ENCODE measurements around the gene ACOT4.
"Not testable (repeated sequence)": the region's sequence is repeated elsewhere in the genome, so short reads cannot be mapped to it uniquely, and the experiment has no call there.

The ACOT4 gene

DNA sequence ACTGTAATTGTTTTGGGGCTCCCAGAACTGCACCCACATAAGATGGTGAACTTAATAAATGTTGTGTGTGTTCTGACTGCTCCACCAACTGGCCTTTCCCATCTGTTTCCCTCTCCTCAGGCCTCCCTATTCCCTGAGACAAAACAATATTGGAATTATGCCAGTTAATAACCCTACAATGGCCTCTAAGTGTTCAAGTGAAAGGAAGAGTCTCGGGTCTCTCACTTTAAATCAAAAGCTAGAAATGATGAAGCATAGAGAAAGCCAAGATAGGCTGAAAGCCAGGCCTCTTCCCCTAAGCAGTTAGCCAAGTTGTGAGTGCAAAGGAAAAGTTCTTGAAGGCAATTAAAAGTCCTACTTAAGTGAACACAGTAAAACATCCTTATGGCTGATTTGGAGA lies 34.0 kb downstream of the ACOT4 start:
- Histone ChIP-seq H3K27me3 (replicated peaks; ENCODE audit: control insufficient read depth, insufficient read depth, low read length) (no peaks in the 10 kb centered on the region), H3K36me3 (ENCODE audit: control insufficient read depth, insufficient read depth, low read length) (no peaks in the 10 kb centered on the region)
- no peak for DNase-seq (ENCODE audit: extremely low read depth, insufficient read length)

DNA sequence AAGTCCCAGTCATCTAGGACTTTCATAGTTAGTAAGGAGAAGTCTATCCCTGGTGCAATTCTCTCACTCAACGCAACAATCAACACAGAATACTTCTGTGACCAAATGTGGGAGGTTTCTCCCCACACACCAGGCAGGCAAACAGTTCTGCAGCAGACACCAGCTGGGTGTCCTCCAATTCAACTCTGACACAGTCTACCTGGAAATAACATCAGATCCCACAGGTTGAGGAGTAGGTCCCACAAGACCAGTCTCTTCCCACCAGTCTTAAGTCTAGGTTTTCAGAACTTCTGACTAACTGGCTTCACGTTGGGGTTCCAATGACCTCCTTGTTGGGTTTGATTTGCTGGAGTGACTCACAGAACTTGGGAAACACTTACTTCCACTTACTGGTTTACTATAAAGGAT lies 35.5 kb downstream of the ACOT4 start:
- no peaks in the 10 kb centered on the region for H3K27me3 ChIP-seq (replicated peaks; ENCODE audit: control insufficient read depth, insufficient read depth, low read length)
- TF ChIP-seq, protein P1, sequence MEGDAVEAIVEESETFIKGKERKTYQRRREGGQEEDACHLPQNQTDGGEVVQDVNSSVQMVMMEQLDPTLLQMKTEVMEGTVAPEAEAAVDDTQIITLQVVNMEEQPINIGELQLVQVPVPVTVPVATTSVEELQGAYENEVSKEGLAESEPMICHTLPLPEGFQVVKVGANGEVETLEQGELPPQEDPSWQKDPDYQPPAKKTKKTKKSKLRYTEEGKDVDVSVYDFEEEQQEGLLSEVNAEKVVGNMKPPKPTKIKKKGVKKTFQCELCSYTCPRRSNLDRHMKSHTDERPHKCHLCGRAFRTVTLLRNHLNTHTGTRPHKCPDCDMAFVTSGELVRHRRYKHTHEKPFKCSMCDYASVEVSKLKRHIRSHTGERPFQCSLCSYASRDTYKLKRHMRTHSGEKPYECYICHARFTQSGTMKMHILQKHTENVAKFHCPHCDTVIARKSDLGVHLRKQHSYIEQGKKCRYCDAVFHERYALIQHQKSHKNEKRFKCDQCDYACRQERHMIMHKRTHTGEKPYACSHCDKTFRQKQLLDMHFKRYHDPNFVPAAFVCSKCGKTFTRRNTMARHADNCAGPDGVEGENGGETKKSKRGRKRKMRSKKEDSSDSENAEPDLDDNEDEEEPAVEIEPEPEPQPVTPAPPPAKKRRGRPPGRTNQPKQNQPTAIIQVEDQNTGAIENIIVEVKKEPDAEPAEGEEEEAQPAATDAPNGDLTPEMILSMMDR (IDR thresholded peaks at IDR 0.05; ENCODE audit: insufficient read depth, low read length, poor library complexity, severe bottlenecking), result no peak
- no peak for DNase-seq (ENCODE audit: extremely low read depth, insufficient read length)

More for the DNA sequence above, 34.0 kb downstream of the ACOT4 start:
- no peak overlapping the region for H3K4me3 ChIP-seq (replicated peaks; ENCODE audit: low read depth, low read length)
- TF ChIP-seq, protein P1 (IDR thresholded peaks at IDR 0.05; ENCODE audit: insufficient read depth, low read length, poor library complexity, severe bottlenecking), result no peak

DNA sequence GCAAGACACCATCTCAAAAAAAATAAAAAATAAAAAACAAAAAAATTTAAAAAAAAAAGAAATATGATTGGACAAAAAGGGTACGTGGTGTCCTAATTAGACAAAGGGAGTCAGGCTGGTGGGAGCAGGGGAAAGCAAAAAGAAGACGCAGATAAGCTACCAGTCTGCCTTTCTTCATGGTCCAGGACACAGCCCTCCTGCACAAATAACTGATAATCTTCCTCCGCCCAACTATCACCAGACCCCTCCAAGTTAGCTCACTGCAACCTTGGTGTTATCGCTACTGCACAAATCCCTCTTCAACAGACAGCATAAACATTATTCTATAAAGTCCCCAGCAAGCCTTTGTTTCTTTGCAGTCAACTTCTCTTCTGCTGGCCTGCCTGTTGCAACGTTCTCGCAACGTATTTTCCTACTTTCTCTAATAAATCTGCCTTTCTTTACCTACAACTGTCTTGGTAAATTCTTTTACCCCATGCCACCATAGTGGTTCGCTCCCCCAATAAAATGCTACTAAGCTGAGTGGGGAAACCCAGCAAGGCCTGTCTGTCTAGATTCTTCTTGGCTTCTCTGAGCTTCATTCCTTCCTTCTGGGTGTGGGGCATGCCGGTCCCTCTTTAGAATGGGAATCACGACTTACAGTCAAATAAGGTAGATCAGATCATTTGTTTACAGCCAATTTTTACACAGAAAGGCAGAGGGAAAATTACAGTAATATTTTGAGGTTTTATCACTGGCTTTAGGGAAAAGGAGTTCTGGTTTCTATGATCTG lies 38.5 kb downstream of the ACOT4 start:
- no peaks in the 10 kb centered on the region for H3K36me3 ChIP-seq (ENCODE audit: control insufficient read depth, insufficient read depth, low read length)
- TF ChIP-seq, protein P1 (IDR thresholded peaks at IDR 0.05; ENCODE audit: insufficient read depth, low read length, poor library complexity, severe bottlenecking), result no peak
- DNase-seq (ENCODE audit: extremely low read depth, insufficient read length), result no peak
- no peak overlapping the region for H3K4me3 ChIP-seq (replicated peaks; ENCODE audit: low read depth, low read length)
- H3K27me3 ChIP-seq (replicated peaks; ENCODE audit: control insufficient read depth, insufficient read depth, low read length), result no peaks in the 10 kb centered on the region; the same call in 1 of the 2 replicates

More for the DNA sequence above, 35.5 kb downstream of the ACOT4 start:
- no peak overlapping the region for H3K4me3 ChIP-seq (replicated peaks; ENCODE audit: low read depth, low read length)
- H3K36me3 ChIP-seq (ENCODE audit: control insufficient read depth, insufficient read depth, low read length), result no peaks in the 10 kb centered on the region

DNA sequence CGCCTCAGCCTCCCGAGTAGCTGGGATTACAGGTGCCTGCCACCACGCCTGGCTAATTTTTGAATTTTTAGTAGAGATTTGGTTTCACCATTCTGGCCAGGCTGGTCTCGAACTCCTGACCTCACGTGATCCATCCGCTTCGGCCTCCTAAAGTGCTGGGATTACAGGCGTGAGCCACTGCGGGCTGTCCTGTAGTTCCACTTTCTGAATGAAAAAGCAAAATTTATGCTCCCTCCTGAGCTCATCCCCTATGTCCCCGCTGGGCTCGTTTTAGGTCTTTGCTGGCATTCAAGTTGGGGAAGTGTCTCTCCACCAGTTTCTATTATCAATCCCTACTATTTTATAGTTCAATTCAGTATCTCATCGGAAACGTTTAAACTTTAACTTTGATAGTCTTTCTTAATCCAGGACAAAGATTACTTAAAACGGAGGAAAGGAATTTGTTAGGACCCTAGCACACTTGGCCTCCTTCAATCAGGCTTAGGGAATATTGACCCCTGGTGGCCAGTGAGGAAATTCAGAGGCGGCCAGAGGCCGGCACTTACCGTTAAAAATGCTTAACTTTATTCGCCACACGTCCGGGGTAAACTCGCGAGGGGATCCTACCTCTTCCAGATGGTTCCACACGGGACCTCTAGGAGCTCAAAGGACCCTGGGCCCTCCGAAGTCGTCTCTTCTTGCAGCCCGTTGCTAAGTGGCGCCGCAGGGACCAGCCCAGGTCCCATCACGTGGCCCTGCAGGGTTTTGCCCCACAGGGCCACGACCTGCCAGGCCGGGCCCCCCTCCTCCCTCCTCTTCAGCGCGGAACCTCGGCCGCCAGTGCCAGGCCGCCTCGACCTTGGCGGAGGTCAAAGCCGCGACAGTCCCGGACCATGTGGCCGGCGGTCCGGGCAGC lies 41.7 kb downstream of the ACOT4 start:
- peak overlapping the region; percentile 53 for H3K4me3 ChIP-seq (replicated peaks; ENCODE audit: low read depth, low read length)
- peak; percentile 57 for DNase-seq (ENCODE audit: extremely low read depth, insufficient read length)
- TF ChIP-seq, protein P1 (IDR thresholded peaks at IDR 0.05; ENCODE audit: insufficient read depth, low read length, poor library complexity, severe bottlenecking), result peak; percentile 83

DNA sequence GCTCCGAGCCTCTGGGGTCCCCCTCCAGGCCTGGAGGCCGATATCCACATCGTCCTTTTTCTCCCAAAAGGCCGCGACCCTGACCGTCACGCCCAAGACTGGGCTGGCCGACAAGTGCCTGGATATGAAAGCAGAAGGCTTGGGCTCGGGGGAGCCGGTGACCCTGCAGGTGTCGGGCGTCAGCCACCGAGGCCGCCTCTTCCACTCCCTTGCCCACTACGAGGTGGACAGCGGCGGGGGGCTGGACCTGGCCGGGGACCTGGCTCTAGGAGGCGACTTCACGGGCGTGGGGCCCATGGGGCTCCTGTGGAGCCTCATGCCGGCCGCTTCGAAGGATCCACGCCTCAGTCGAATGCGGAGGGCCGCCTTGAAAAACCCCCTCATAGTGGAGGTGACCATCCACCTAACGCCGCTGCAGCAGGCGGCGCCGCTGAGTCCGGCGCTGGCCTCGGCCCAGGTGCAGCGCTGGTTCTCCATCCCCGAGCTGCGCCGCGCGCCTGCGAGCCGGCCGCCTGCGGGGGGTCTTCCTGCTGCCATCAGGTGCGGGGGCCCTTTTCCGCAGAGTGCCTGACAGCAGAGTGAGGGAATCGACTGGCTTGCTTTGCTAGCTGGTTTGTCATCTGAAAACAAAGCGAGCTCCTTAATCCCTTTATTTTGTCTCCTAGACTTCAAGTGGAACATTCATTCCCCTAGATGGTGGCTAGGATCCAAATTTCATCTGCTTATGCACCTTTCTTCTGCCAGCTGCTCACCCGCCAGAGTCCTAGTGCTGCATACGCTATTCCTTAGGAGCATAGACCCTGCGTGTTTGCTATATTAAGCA lies 42.5 kb downstream of the ACOT4 start:
- H3K36me3 ChIP-seq (ENCODE audit: control insufficient read depth, insufficient read depth, low read length), result no peaks in the 10 kb centered on the region
- peak overlapping the region; percentile 53 for H3K4me3 ChIP-seq (replicated peaks; ENCODE audit: low read depth, low read length)
- DNase-seq (ENCODE audit: extremely low read depth, insufficient read length), result peak; percentile 18
- no peaks in the 10 kb centered on the region; the same call in 1 of the 2 replicates for H3K27me3 ChIP-seq (replicated peaks; ENCODE audit: control insufficient read depth, insufficient read depth, low read length)
- TF ChIP-seq, protein P1 (IDR thresholded peaks at IDR 0.05; ENCODE audit: insufficient read depth, low read length, poor library complexity, severe bottlenecking), result peak; percentile 33

More for the DNA sequence above, 41.7 kb downstream of the ACOT4 start:
- Histone ChIP-seq H3K27me3 (replicated peaks; ENCODE audit: control insufficient read depth, insufficient read depth, low read length) (no peaks in the 10 kb centered on the region; the same call in 1 of the 2 replicates), H3K36me3 (ENCODE audit: control insufficient read depth, insufficient read depth, low read length) (no peaks in the 10 kb centered on the region)

DNA sequence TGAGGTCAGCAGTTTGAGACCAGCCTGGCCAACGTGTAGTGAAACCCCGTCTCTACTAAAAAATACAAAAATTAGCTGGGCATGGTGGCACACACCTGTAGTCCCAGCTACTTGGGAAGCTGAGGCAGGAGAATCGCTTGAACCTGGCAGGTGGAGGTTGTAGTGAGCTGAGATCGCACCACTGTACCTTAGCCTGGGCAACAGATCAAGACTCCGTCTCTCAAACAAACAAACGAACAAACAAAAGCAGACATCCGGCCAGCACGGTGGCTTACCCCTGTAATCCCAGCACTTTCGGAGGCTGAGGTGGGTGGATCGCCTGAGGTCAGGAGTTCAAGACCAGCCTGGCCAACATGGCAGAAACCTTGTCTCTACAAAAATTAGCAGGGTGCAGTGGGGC lies 44.7 kb downstream of the ACOT4 start:
- DNase-seq (ENCODE audit: extremely low read depth, insufficient read length); H3K36me3 ChIP-seq (ENCODE audit: control insufficient read depth, insufficient read depth, low read length); H3K4me3 ChIP-seq (replicated peaks; ENCODE audit: low read depth, low read length); H3K27me3 ChIP-seq (replicated peaks; ENCODE audit: control insufficient read depth, insufficient read depth, low read length): not testable (repeated sequence)
